HG02798 (cell line): ENCODE results near the gene SNRPD3.

Source experiments
- ATAC-seq: cut with Tn5 transposase; IDR thresholded peaks from one replicate; pipeline ENCODE4 v1.9.1; 2021; ENCODE audit warnings: mild to moderate bottlenecking; ENCODE audit not compliant: unreplicated experiment, poor library complexity

Gene SNRPD3

DNA sequence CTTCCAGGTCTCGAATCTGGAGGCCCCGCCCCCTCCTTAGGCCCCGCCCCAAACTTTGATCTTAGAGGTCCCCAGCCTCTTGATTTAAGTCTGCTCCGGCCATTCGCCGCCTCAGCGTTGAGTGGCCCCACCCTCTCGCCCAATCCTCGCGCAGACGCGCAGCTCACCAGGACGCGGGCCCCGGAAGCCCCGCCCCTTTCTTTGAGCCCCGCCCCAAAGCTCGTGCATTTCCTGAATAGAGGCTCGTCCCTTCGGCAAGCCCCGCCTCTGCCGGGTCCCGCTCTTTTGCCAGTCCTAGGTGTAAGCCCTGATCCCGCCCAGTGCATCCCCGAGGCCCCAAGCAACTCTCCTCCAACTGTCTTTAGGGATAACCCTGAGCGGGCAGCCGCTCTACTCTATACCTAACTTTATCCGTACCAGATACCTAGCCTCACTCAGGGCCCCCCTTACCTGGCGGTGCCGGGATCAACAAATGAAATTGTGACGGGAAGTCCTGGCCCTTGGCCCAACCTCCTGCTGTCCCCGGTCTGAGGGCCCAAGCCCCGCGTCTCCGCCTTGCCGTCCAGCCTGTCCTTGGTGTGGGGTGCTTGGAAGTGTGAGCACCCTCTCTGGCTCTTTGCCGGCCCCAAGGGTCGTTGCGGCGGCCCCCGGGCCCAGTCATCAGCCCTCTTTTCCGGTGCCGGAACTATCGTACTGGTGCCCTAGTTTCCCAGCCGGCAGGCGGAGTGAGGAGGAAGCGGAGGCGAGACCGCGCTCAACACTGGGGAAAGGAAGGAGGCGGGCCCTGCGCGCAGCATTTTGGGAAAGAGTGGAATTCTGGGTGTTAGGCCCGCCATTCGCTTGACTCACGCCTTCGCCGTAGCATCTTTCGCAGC, at the start of gene SNRPD3:
Gene SNRPD3, plus strand, starts transcription at position 835 of the 875 bp plus-strand sequence. CDS start 1,676 bp downstream, outside the sequence.
- ATAC-seq: peak; percentile 84

DNA sequence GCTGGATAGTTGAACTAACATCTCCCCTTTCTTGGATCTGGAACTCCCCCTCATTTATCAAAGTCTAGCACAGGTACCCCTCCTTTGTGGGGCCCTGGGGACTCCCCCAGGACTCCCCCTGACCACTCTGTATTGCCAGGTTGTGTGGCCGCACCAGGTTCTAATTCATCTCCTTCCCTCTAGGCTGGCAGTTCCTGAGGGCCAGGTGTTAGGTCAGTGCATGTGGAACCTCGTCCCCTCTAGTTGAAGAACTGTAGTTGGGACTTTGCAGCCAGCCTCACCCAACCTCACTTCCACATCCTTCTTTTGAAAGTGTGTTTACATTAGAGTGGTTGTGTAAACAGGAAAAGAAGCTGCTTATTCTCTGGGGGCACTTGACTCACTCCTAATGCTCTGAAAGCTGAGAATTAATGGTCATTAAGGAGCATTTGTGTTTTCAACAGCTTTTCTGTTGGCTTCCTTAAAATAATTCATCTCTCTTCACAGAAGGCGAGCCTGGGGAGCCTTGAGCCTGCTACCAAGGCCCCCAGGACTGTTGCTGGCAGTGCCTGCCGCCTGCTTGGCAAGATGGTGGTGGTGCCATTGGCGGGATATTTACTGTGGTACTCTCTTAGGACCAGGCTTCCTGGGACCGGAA, 48.9 kb upstream of the SNRPD3 start:
- ATAC-seq: no peak

DNA sequence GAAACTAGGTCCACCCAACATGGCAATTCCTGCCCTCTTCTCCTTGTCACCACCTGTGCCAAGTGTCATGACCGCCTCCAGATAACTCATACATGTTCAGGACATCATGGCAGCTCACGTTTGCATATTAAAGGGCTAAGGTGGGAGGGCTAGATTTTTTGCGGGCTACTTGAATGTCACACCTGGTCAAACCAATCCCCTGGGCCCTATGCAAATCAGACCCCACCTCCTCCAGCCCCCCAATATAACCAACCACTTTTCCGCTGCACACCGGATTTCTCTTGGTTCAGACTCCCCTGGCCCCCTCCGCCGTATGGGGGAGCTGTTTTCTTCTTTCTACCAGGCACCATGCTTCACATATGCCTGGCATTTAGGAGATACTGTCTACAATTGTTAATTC, 48.1 kb upstream of the SNRPD3 start:
- no peak for ATAC-seq

DNA sequence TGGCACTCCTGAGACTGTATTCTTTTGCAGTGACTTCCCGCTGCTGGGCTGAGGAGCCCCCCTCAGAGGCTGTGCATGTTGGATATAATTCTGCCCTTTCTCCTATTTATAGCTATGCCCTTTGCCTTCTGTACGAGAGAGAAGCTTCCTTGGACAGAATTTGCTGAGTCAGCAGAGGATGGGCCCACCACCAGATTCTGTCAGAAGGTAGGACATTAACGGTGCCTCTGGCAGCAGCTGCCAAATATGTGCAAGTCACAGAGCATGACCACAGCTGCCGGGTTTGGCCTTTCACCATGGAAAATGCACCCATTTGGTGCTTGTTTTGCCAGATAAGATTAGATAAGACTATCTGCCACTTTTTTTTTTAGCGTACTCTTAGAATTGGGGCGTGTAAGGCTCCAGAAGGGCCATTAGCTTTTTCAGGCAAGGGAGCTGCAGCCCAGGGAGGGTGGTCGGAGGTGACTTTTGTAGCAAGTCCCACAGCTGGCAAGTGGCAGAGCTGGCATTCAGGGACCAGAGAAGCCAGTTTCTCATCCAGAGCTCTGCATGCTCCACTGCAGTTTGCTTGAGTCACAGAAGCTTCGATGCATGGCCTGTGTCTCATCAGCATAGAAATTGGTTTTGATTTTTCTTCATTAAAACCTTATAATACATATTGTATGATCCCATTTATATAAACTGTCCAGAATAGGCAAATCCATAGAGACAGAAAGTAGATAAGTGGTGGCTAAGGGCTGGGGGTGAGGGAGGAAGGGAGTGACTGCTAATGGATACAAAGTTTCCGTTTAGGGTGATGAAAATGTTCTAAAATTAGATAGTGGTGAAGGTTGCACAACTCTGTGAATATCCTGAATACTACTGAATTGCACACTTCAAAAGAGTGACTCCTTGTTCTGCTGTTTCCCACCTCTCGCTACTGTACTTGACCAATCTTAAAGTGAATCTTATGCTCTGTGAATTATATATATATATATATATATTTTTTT, 44.9 kb upstream of the SNRPD3 start:
- ATAC-seq: no peak

DNA sequence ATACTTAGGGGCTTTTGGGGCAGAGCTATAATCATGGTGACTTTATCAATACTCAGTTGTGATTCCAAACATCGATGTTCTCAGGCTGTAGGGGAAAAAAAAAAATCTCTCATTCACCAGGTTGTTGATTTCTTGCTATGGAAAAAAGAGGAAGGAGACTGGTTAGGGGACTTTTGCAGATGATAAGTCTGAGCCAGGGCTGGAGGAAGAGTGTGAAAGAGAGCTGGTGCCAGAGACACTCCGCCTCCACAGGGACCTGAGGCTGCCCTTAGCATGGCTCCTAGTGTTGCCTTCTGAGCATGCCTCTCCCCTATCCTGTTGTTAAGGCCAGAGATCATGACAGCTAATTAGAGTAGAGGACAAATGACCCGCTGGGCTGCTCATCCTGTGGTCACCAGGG, 43.8 kb upstream of the SNRPD3 start:
- ATAC-seq: no peak

DNA sequence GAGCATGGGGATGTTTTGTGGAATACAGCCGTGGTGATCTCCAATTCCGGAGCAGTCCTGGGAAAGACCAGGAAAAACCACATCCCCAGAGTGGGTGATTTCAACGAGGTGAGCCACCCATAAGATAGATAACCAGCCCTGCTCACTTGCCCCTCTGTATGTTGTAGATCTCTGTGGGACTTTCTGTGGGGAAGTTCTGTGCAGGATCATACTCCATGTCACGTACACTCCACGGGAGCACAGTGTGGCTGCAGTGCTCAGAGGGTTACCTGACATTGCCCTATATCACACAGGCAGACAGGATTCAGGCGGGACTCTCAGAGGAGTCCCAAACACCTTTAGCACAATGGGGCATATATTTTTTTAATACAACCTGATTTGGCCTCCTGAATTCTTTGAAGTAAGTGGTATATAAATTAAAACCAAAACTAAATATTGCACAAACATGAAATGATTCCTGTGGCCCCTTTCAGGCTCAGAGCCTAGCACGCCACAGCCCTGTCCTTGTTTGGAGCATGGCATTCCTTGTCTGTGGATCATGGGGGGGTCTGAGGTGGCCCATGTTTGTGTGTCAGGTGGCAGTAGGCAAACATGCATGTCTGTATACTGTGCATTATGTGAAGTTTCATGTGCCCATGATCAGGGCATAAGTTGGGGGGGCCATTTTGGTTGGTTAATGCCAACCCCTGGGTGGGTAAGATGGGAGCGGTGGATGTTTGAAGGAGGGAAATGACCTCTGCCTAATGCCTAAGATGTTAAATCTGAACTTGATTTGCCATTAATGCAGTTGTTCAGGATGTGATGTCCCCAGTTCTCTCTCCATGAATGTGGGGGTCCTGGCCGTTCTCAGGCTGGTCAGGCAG, 42.2 kb upstream of the SNRPD3 start:
- ATAC-seq: no peak

DNA sequence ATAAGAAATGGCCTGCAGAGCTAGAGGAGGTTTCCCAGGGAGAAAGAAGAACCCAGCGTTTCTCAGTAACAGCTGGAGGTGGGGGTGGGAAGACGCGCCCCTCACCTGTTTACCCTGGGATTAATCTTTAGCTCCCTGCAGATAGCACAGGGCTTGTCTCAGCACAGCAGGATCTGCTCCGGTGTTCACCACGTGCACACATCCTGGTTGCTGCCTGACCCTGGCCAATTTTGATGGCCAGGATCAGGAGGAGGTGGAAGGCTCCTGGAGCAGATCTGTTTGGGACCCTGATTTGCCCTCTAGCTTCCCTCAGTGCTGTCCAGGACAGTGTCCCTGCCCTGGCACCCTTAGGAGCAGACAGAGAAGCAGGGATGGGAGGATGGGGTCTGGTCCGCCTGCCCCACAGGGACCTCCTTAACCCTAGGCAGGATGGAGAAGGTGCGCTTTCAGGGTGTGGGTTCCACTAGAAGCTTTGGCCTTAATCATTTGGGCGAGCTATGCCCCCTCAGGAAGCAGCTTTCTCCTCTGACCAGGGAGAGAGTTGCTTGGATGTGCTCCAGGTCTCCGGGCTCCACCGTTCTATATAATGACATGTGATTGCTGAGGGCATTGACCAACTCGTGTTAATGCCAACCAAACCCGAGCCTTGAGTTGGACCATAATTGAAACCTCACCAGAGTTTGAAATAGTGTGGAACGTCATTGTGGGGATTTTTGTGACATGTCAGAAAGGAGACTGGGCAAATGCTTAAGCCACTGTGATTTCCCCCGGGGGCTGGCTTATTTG, 41.4 kb upstream of the SNRPD3 start:
- ATAC-seq: no peak

DNA sequence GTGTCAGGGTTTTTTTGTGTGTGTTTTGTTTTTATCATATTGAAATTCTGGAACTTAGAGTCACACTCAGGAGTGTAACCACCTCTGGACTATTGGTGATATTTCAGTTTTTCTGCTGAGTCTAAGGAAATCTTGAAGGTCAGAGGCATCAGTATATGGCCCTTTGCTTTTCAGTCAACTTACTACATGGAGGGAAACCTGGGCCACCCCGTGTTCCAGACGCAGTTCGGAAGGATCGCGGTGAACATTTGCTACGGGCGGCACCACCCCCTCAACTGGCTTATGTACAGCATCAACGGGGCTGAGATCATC, 40.8 kb upstream of the SNRPD3 start:
- no peak for ATAC-seq

DNA sequence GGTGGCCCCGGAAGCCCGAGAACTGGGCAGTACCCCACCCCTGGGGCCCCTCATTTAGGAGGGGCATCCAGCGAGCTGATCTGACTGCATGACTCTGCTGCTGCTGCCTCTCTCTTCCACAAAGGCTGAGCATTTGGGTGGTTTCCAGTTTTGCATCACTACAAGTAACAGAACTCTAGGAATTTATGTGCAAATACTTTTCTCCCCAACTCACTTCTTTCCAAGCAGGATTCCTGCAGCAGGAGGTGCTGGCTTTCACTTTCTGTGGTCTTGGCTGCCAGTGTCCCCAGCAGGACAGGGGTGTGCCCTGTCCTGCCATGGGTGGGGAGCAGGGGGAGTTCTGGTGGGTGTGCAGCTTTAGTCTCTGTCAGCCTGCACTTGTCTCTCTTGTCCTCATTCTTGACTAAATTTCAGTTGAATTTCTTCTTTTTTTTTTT, 39.5 kb upstream of the SNRPD3 start:
- no peak for ATAC-seq

DNA sequence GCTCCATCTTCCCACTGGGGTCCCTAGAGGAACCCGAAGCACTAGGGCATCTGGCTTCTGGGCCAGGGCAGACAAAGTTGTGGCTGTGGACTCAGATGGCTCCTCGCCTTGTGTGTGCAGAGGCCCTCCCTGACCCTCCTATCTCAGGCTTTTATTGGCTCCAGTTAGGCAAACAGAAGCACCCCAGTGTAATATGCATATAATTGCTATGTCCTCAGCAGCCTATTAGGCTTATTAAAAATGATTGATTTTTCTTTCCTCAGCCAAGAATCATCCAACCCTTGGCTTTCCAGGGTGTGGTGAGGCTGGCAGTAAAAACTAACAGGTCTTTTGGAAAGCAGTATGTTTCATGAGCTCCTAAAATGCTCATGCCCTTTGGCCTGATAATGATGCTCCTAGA, 38.4 kb upstream of the SNRPD3 start:
- no peak for ATAC-seq

DNA sequence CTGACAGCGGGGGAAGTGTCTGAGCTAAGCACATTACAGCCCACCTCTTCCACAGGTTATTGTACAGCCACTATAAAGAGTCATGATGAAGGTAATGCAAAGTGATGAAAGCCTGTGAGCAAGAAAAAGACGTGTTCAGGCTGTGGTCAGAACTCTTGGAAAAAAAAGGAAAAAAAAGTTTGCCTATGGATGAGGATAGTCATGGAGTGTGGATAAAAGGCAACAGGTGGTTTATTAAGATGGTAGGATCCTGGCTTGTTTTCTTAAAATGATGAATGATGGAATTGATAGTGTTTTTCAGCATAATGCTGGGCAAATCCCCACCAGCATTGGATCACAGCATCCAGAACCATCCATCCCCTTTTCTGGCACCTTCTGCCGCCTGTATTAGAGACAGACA, 37.6 kb upstream of the SNRPD3 start:
- ATAC-seq: no peak

DNA sequence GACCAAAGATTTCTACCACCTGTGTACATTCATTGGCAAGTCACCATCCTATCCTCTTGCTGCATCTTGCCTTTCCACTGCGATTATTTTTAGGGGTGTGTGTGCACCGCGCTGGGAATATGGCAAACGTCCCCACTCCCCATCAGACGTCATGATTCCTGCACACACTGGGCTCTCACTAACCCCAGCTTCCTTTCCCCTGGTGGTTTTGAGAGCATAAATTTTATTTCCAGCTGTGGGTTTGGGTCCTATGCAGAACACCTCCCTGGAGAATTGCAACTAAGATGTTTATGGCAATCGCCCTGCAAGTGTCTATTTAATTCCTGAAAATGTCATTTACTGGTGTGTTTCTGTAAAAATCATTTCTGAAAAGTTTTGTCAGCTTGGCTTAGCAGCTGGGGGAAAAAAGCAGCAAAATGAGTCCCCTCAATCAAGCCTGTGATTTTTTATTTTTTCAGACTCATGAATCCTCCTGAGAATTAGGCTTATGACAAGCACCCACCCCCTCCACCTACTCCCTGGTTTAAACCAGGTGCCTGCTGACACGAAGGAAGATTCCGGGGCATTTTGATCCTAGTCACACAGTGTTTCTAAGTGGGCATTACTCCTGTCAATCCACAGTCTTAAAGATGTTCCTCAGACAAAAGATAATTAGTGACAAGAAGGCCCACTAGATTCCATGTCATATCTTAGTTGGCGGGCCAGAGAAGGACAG, 36.9 kb upstream of the SNRPD3 start:
- no peak for ATAC-seq

DNA sequence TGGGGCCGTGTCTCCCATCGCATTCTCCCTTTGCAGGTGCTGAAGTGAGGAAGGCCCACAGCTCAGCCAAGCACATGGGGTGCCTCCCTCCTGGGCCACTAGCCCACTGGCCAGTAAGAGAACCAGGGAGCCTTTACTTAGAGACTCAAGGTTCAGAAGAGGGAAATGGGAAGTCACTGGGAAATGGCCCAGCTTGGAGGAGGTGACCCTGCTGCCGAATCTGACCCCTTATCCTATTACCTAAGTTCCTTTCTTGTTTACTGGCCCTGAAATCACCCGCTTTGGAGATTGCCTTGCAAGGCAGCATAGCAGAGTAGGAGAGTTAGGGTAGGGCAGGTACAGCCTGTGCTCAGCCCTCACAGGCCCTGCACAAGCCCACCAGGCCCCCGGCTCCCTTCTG, 36.3 kb upstream of the SNRPD3 start:
- no peak for ATAC-seq

DNA sequence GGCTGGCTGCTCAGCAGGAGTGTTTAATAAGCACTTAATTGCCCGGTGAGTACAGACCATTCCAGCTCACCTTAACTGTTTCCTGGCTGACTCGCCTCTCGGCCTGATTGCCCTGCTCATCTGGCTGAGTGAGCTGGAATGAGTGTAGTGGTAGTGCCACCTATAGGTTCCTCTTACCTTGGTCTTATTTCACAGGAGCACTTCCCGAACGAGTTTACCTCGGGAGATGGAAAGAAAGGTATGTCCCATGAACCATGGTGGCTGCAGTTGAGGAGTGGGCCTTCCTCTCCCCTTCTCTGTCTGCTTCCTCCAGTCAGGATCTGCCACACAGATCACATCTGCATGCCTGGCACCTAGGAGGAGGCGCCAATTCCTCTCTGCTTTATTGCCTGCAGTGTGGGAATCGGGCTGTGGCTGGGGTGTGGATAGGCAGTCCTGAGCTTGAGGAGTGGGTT, 34.0 kb upstream of the SNRPD3 start:
- ATAC-seq: peak; percentile 51

DNA sequence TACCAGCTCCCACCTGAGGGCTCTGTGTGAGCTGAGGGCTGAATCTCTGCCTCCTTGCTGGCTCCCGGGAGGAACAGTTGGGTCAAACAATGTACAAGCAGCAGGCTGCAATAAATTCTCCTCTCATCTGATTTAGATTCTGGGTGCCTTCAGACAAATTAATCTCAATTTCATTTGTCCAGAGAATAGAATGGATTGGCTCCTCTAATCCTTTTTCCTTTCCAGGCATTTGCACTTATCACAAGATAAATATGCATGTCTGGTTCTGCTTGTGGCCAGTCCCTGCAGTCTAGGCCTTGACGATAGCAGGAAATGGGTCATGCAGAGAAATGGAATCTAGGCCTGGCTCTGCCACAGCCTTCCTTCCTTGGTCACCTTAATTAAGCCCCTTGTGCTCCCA, 31.9 kb upstream of the SNRPD3 start:
- ATAC-seq: no peak

DNA sequence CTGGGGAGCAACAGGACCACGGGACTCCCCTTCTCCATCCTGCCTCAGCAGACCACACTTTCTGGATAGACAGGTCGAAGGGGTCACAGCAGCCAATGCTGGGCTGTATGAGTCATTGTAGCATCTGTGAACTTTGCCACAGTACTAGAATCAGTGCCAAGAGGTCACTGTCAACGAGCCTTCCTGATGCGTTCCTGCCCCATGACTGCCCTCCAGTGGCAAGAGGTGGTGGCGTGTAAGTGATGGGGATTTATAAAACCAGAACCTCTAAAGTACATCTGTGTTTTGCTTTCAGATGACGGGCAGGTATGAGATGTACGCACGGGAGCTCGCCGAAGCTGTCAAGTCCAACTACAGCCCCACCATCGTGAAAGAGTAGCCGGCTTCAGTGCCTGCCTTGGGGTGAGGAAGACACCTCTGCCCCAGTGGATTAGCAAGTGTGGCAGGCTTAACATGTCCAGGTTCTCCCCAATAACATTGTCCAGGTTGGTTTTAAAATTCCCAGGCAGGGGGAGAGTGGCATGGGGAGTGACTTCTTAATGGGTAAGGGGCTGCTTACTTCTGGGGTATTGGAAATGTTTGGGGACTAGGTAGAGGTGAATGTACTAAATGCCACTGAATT, 30.3 kb upstream of the SNRPD3 start:
- no peak for ATAC-seq

DNA sequence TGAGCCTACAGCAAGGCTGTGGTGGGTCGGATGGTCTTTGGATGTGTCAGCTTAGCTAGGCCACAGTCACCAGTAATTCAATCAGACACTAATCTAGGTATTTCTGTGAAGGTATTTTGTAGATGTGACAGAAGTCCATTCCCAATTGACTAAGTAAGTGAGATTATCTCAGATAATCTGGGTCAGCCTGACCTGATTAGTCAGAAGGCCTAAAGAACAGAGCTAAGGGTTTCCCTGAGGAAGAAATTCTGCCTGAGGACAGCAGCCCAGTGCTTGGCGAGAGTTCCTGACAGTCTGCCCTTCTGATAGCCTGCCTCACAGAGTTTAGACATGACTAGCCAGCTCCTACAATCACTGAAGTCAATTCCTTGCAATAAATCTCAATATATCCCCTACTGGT, 29.6 kb upstream of the SNRPD3 start:
- no peak for ATAC-seq

DNA sequence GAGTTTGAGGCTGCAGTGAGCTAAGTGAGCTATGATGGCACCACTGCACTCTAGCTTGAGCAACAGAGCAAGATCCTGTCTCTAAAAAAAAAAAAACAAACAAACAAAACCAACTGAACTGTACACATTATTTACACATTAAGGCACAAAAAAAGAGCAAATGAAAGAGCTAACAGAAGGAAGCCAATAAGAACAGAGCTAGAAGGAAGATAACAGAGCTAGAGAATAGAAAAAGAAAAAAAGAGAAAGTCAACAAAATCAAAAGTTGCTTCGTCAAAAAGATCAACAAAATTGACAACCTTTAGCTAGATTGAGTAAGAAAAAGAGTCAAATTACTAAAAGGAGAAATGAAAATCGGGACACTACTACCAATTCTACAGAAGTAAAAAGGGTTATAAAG, 25.9 kb upstream of the SNRPD3 start:
- ATAC-seq: no peak
